Transverse colon (tissue), 4 donors: ENCODE results near the gene SEMA4D.

Experiments used
- CTCF ChIP-seq, 5 experiments: fragments of 200-600 bp in 3 of 5; fragments of 450-650 bp in 2 of 5; sonication (generic) in 3 of 5; IDR thresholded peaks; 1 replicate in 2 of 5; 2 replicates in 3 of 5; pipeline ENCODE4 v1.5.1; 2016 to 2017; ENCODE audit warnings: antibody characterized with exemption in 5 of 5, inconsistent platforms in 3 of 5, mild to moderate bottlenecking in 2 of 5, moderate library complexity in 1 of 5
- EP300 ChIP-seq: sonication (generic); formaldehyde crosslinking; IDR thresholded peaks from one replicate; pipeline ENCODE4 v1.6.1; 2017; ENCODE audit warnings: antibody characterized with exemption, low read depth
- POLR2A ChIP-seq: fragments of 450-650 bp; IDR thresholded peaks from one replicate; pipeline ENCODE4 v1.6.1; 2016; ENCODE audit warnings: antibody characterized with exemption, mild to moderate bottlenecking, moderate library complexity
- POLR2AphosphoS5 ChIP-seq, 3 donors: sonication (generic); formaldehyde crosslinking; IDR thresholded peaks; one replicate each; pipeline ENCODE4 v1.6.1; 2016; ENCODE audit warnings: antibody characterized with exemption in 3 of 3

DNA sequence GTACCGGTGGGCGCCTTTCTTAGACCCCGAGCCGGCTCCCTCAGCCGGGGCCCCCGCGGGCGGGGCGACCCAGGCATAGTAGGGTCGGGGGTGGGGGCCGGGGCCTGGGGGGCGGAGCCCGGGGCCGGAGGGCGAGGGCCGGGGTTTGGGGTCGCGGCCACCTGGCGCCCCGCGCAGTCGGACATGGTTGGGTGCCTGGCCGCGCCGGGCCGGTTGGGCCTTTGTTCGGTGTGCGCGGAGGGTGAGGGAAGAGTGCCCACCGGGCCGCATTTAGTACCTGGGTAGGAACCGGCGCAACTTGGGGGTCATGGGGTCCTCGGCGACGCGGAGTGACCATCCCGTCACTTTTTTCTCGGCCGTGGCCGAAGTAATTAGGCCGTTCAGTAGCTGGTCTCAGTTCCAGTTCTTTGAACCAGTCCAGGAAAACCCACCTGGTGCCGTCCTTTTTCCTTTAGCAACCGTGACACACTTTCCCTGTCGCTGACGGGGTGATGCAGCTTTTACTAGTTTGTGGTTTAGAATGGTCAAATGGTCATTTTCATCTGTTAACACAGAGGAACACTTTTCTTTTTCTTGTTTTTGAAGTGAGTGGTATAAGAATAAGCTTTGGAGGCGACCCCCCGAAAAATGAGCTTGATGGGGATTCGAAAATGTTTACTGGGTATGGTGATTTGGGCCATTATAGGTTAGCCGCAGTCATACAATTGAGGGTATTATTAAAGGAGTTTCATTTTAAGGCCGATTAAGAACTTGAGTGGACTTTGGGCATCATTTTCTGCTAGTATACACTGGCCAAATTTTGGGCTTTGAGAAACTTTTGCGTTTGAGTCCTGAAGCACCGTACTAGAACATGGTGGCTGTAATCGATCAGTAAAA, 186.3 kb downstream of the SEMA4D start:
- no peak for TF ChIP-seq CTCF (IDR thresholded peaks at IDR 0.05)
- no peak for TF ChIP-seq EP300
- no peak for TF ChIP-seq POLR2A
- no peak for TF ChIP-seq POLR2AphosphoS5 (IDR thresholded peaks at IDR 0.05)
